Stimulated activated naive CD4-positive, alpha-beta T cell treated with Interleukin-2 at 50 U/mL for 16 hours (primary cell): Measurements from ENCODE around the gene THAP4.
"Not testable (repeated sequence)": the region's sequence is repeated elsewhere in the genome, so short reads cannot be mapped to it uniquely, and the experiment has no call there.

Source experiments
- DNase-seq: peaks from one replicate; lab custom pipeline; 2025; lab: John Stamatoyannopoulos, UW

THAP4 gene

DNA sequence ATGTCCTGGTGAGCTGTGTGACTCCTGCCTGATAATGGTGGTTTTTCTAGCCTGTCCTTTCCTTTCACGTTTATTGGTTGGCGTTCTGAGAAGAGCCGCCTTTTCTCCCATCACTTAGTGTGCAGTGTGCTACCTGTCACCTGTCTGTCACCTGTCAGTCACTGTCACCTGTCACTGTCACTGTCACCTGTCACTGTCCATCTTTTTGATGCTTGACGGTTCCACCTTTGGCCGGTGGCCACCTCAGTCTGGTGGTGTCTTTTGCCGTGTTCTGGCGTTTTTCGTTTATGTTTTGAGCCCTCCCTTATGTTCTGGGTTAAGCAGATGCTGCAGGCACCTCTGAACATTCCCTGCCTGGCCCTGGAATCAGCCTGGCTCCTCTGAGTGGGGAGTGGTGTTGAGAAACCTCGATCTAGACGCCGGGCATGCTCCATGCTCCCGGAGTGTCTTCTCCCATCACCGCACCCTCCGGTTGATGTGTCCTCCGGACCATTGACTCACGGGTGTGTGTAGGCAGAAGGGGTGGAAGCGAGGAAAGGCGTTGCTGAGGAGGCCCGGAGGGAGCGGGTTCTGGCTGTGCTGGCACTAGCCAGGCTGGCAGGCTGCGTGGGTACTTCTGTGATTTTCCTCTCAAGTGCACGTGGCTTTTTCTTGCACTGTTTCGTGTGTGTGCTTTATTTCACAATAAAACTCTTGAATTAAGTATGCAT, 28.9 kb upstream of the THAP4 start:
- no peak for DNase-seq

GRCh38 chr2:241662731-241663130, 25.8 kb upstream of the THAP4 start:
- not testable (repeated sequence) for DNase-seq

- DNase-seq: no peak
These were observed 23.7 kb upstream of the THAP4 start for GRCh38 chr2:241660593-241661213.

GRCh38 chr2:241659150-241659739, 22.3 kb upstream of the THAP4 start:
- no peak for DNase-seq

- no peak for DNase-seq
These were observed 21.3 kb upstream of the THAP4 start for GRCh38 chr2:241658296-241658695.

DNA sequence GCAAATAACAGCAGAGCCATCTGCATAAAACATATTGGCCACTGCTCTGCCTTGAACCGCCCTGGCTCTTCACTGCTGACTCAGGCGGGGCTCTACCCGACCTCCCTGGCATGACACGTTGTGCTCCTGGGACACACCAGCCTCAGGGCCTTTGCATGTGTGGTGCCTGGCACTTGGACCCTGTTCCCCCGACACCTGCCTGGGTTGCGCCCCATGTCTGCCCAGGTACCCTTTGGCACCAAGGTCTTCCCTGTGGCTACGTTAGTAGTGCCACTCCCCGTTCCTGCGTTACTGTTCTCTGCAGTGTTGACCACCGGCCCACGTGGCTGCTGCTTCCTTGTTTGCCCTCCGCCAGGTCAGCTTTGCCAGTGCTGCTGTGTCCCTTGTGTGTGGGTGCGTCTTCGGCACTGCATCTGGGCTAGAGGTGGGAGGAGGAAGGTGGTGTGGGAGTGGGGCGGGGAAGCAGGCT, 20.9 kb upstream of the THAP4 start:
- DNase-seq: no peak

- no peak for DNase-seq
These were observed 19.3 kb upstream of the THAP4 start for GRCh38 chr2:241656190-241656741.

GRCh38 chr2:241655516-241656189, 18.7 kb upstream of the THAP4 start:
- no peak for DNase-seq

DNA sequence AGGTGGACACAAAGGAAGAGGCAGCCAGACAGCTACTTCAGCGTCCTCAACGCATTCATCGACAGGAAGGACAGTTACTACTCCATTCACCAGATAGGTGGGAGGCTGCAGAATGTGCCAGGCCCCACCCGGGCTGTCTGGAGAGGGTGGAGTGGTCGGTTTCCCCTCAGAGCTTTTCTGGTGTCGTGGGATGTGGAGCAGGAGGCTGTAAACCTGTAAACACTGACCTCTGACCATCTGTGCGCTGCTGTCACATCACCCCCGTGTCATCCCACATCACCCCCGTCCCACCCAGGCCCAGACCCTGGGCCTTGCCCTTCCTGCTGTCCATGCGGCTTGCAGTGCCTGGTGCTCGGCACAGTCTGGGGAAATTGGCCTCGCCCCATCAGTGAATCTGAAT, 17.6 kb upstream of the THAP4 start:
- no peak for DNase-seq

DNA sequence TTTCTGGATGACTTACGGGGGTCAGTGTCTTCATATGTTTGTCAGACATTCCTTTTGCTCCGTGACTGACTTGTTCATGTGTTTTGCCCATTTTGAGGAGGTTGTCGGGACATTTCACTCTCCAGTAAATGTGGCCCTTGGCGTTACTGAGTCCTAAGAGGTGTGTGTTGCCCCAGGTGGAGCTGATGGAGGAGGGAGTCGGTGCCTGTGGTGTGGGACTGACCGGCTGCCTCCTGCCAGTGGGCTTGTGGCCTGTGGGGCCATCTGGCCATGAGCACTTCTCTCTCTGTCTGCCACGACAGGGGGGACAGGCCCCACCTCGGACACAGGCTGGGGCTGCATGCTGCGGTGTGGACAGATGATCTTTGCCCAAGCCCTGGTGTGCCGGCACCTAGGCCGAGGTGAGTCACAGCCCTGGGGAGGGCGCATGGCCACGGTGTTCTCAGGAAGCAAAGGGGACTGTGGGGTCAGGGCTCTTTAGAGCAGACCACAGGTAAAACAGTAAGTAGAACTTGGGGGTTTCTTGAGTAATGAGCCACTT, 16.3 kb upstream of the THAP4 start:
- no peak for DNase-seq

DNA sequence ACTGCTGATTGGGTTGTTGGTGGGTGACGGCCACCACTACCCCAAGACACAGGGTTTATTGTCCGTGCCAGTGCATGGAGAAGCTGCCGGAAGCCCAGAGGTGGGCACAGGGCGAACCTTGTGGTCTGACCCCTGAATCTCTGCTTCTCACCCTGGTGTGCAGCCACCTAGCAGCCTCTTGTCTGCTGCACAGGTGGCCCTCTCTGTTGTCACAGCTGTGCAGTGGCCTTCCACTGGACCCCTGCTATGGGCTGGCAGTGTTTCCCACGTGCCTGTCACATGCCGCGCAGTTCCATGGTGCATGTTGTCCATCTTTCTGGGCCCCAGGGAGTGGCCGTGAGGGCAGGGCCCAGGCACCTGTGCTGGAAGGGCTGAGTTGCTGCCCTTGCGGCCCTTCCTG, 15.8 kb upstream of the THAP4 start:
- DNase-seq: no peak

DNA sequence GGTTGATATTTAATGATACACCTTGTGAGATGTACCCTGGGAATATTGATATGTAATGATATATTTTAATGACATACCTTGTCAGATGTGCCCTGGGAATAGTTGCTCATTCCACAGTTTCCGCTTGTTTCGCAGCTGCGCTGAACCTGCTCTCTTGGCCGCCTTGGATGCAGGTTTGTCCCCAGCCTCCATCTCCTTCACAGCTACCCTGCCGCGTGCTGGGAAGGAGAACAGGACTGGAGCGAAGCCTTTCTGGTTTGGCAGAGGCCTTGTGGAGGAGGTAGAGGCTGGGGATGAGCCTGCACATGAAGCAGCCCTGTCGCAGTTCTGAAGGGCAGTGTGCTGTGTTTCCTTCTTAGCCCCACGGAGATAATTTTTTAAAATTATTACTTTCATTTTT, 15.2 kb upstream of the THAP4 start:
- no peak for DNase-seq

- DNase-seq: no peak
These were observed 13.0 kb upstream of the THAP4 start for GRCh38 chr2:241649927-241650326.

GRCh38 chr2:241649404-241649803, 12.4 kb upstream of the THAP4 start:
- no peak for DNase-seq

DNA sequence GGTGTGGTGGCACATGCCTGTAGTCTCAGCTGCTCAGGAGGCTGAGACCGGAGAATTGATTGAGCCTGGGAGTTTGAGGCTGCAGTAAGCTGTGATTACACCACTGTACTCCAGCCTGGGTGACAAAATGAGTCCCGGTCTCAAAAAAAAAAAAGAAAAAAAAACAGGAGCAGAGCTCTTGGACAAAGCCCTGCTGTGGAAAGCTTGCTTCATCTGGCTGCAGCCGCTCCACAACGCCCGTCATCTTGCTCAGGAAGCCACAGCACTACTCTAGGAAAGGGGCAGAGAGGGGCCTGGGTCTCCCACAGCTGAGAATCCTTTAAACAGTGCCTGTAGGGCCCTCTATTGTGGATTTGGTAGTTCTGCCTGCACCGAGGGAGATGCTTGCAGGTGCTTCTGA, 11.5 kb upstream of the THAP4 start:
- DNase-seq: no peak

DNA sequence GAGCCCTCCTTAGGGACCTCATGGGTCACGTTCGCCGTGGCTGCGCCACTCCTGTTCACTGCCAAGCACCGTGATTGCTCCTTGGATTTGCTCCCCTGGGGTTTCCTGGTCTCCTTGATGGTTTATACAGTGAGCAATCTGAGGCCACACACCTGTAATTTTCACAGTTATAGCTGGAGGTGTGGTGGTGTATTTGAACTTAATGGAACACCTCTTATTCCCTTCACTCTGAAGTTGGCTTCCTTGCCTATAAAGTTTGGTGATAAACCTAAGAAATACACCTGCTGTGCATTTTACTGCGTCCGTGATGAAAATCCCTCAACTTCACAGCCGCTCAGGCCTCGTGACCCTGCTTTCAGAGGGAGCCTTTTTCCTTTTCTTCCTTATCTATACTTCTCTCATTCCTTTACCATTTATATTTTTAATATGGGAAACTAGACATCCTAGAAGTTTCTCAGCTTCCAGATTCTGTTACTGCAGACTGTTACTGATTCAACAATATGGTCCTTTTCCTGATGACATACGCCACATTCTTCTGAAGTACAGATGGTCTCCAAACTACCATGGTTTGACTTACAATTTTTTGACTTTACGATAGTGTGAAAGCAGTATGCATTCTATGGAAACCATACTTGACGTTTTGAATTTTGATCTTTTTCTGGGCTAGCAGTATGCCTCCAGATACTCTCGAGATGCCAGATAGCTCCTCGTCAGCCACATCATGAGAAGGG, 9.1 kb upstream of the THAP4 start:
- DNase-seq: no peak

- DNase-seq: no peak
These were observed 8.3 kb upstream of the THAP4 start for GRCh38 chr2:241645056-241645914.

DNA sequence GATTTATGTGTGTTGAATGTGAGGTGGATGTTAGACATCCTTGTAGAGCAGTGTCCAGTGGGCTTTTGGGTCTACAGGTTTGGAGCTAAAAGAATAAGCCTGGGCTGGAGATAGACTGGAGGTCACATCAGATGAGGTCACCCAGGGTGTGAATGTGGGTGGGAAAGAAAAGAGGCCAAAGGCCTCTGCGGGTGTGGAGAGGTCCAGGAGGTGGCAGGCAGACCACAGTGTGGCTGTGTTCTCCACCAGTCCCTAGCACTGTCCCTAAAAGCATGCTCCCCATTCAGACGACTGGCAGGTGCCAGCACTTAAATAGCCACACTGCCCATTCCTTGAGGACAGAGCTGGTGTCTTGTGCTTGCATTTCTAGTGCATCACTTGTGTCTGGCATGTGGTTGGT, 4.7 kb upstream of the THAP4 start:
- DNase-seq: no peak

- DNase-seq: no peak
These were observed 3.3 kb upstream of the THAP4 start for GRCh38 chr2:241640165-241640795.

DNA sequence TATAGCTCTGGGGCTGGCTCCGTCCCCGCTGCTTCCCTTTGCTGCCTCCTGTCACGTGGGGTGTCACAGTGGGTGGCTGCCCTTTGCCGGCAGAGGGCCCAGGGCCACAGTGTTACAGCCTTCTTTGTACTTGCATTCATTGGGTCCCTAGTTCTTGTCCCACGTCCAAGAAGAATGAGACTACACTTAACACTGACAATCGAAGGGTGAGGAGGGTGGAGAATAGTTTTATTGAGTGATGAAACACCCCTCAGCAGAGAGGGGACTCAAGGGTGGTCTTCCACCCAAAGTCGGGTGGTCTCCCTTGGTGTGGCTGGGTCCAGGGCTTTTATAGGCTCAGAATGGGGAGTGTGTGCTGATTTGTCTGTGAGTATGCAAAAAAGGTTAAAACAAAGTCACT, 2.4 kb upstream of the THAP4 start:
- DNase-seq: no peak
